OCI-LY7 (cell line): ENCODE results near the gene RIMBP2. TPM values are rescaled to one million over a fixed set of nuclear protein-coding genes. Genes with fewer than 3 reads are reported as not detected.

ENCODE experiments used
- BruUV-seq: library from RNA; stranded (reverse); fragments of 400-500 nt; replicated peaks from 2 replicates; lab custom pipeline; 2021; lab: Mats Ljungman, UMichigan
- CTCF ChIA-PET: fragments of 300-600 bp; sonication (Branson Sonifier 250); formaldehyde crosslinking; loops from one replicate; lab custom pipeline; 2022; ENCODE audit warnings: antibody characterized with exemption; ENCODE audit not compliant: unreplicated experiment; lab: Charles Lee
- POLR2A ChIA-PET: fragments of 300-600 bp; sonication (Branson Sonifier 250); formaldehyde crosslinking; loops from one replicate; lab custom pipeline; 2022; ENCODE audit warnings: antibody characterized with exemption; lab: Charles Lee
- DNase-seq: peaks from one replicate; pipeline ENCODE4 v3.0.0-alpha.2; 2015; ENCODE audit warnings: low spot score
- H2AFZ ChIP-seq: fragments of 200-600 bp; sonication (generic), shearing (Covaris generic); 2 replicates; pipeline ENCODE4 v1.6.1; 2014; ENCODE audit warnings: mild to moderate bottlenecking, antibody characterized with exemption, low read length, moderate library complexity
- H3K27ac ChIP-seq: fragments of 200-600 bp; sonication (generic); 2 replicates; pipeline ENCODE4 v1.5.1; 2014; ENCODE audit warnings: mixed run types, low read depth, mild to moderate bottlenecking, moderate library complexity, low read length, inconsistent platforms; ENCODE audit not compliant: poor library complexity, severe bottlenecking
- H3K36me3 ChIP-seq: fragments of 200-600 bp; sonication (generic); 2 replicates; pipeline ENCODE4 v1.6.1; 2014; ENCODE audit warnings: mild to moderate bottlenecking, antibody characterized with exemption, low read length, moderate library complexity, mixed read lengths; ENCODE audit not compliant: insufficient read depth
- H3K4me1 ChIP-seq: fragments of 200-600 bp; sonication (generic); 2 replicates; pipeline ENCODE4 v1.5.1; 2014; ENCODE audit warnings: mild to moderate bottlenecking, low read length; ENCODE audit not compliant: insufficient read depth, poor library complexity, severe bottlenecking
- H3K4me2 ChIP-seq: fragments of 200-600 bp; sonication (generic); 2 replicates; pipeline ENCODE4 v1.6.1; 2014; ENCODE audit warnings: mild to moderate bottlenecking, low read length
- H3K4me3 ChIP-seq: fragments of 200-600 bp; sonication (generic); 2 replicates; pipeline ENCODE4 v1.5.1; 2014; ENCODE audit warnings: mild to moderate bottlenecking, low read depth, low read length; ENCODE audit not compliant: poor library complexity, severe bottlenecking
- H3K79me2 ChIP-seq: fragments of 200-600 bp; sonication (generic); 2 replicates; pipeline ENCODE4 v1.6.1; 2016; ENCODE audit warnings: low read depth, mild to moderate bottlenecking, low read length, moderate library complexity, mixed read lengths; ENCODE audit not compliant: insufficient read depth
- H3K9me2 ChIP-seq: fragments of 200-600 bp; sonication (generic); 2 replicates; pipeline ENCODE4 v1.6.1; 2016; ENCODE audit warnings: mild to moderate bottlenecking, low read length, mixed read lengths; ENCODE audit not compliant: insufficient read depth
- H3K9me3 ChIP-seq: fragments of 200-600 bp; sonication (generic); 2 replicates; pipeline ENCODE4 v1.6.1; 2014; ENCODE audit warnings: mild to moderate bottlenecking, mixed run types, low read length, mixed read lengths
- H4K20me1 ChIP-seq: fragments of 200-600 bp; sonication (generic); 2 replicates; pipeline ENCODE4 v1.6.1; 2014; ENCODE audit warnings: mild to moderate bottlenecking, antibody characterized with exemption, low read length, moderate library complexity, mixed read lengths; ENCODE audit not compliant: insufficient read depth
- EZH2phosphoT487 ChIP-seq: fragments of 200-600 bp; sonication (generic); IDR thresholded peaks from 2 replicates; pipeline ENCODE4 v1.6.1; 2018; ENCODE audit warnings: low read depth, borderline replicate concordance, mild to moderate bottlenecking, mixed run types, antibody characterized with exemption, low read length, moderate library complexity, mixed read lengths
- intact Hi-C: fragments of 100-400 bp; cut with micrococcal nuclease; formaldehyde crosslinking; loops from one replicate; pipeline ENCODE4 v1.10.0; 2022; ENCODE audit not compliant: unreplicated experiment
- total RNA-seq, 2 experiments: library from RNA; depleted of rRNA in 1 of 2; stranded (reverse); fragments of >200 nt in 1 of 2; shearing (Covaris generic) in 1 of 2; gene quantifications; 2 replicates each; pipeline ENCODE4 v1.2.3, GENCODE V29; 2014 to 2022
- TF ChIP-seq, protein P1 (sequence below): fragments of 200-600 bp; sonication (generic); conservative IDR thresholded peaks from 2 replicates; pipeline ENCODE4 v1.5.1; 2014; ENCODE audit warnings: mild to moderate bottlenecking, antibody characterized with exemption, low read length, moderate library complexity, mixed read lengths

Gene RIMBP2
- total RNA-seq, 2 experiments from 2014 or later: not detected

GRCh38 chr12:130448044-130448821 is 267.9 kb downstream of the RIMBP2 start:
- no peaks in the 10 kb centered on the region for H3K9me3 ChIP-seq
- H3K27ac ChIP-seq: no peak overlapping the region
- no peaks in the 10 kb centered on the region for H3K36me3 ChIP-seq
- DNase-seq: no peak
- H3K79me2 ChIP-seq: no peaks in the 10 kb centered on the region
- no peaks in the 10 kb centered on the region for H3K4me1 ChIP-seq
- TF ChIP-seq, protein P1, sequence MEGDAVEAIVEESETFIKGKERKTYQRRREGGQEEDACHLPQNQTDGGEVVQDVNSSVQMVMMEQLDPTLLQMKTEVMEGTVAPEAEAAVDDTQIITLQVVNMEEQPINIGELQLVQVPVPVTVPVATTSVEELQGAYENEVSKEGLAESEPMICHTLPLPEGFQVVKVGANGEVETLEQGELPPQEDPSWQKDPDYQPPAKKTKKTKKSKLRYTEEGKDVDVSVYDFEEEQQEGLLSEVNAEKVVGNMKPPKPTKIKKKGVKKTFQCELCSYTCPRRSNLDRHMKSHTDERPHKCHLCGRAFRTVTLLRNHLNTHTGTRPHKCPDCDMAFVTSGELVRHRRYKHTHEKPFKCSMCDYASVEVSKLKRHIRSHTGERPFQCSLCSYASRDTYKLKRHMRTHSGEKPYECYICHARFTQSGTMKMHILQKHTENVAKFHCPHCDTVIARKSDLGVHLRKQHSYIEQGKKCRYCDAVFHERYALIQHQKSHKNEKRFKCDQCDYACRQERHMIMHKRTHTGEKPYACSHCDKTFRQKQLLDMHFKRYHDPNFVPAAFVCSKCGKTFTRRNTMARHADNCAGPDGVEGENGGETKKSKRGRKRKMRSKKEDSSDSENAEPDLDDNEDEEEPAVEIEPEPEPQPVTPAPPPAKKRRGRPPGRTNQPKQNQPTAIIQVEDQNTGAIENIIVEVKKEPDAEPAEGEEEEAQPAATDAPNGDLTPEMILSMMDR: no peak
- TF ChIP-seq EZH2phosphoT487: no peak
- no peak overlapping the region for H3K4me3 ChIP-seq
- POLR2A ChIA-PET: no interaction called here
- no peak overlapping the region for H2AFZ ChIP-seq
- CTCF ChIA-PET: no interaction called here
- no peak overlapping the region for H3K4me2 ChIP-seq
- intact Hi-C loops: no loop called here
- no TSS peak for BruUV-seq
- H4K20me1 ChIP-seq: no peaks in the 10 kb centered on the region
- H3K9me2 ChIP-seq: no peaks in the 10 kb centered on the region

GRCh38 chr12:130447655-130447965 is 268.5 kb downstream of the RIMBP2 start:
- Histone ChIP-seq H3K36me3 (no peaks in the 10 kb centered on the region), H3K9me2 (no peaks in the 10 kb centered on the region)
- no TSS peak for BruUV-seq

More at GRCh38 chr12:130447655-130447965, 268.5 kb downstream of the RIMBP2 start:
- H2AFZ ChIP-seq: no peak overlapping the region
- no peaks in the 10 kb centered on the region for H3K79me2 ChIP-seq
- H3K27ac ChIP-seq: no peak overlapping the region
- ChIA-PET POLR2A (no interaction called here), CTCF (no interaction called here)
- no peak for TF ChIP-seq EZH2phosphoT487
- TF ChIP-seq, protein P1: no peak
- DNase-seq: no peak
- H3K4me1 ChIP-seq: no peaks in the 10 kb centered on the region
- H3K4me3 ChIP-seq: no peak overlapping the region
- no peaks in the 10 kb centered on the region for H3K9me3 ChIP-seq
- H4K20me1 ChIP-seq: no peaks in the 10 kb centered on the region
- no peak overlapping the region for H3K4me2 ChIP-seq
- intact Hi-C loops: no loop called here
